CD4-positive, alpha-beta T cell treated with Interleukin-10 for 1 hour (primary cell): Measurements from ENCODE around the gene LPCAT1.
"Not testable (repeated sequence)": the region's sequence is repeated elsewhere in the genome, so short reads cannot be mapped to it uniquely, and the experiment has no call there.

Experiments used
- DNase-seq: peaks from one replicate; pipeline ENCODE4 v3.0.0-alpha.2; 2020

LPCAT1 gene

GRCh38 chr5:1462358-1462757 lies 61.4 kb downstream of the LPCAT1 start:
- DNase-seq, result no peak

- DNase-seq, result no peak
These were observed 62.4 kb downstream of the LPCAT1 start for GRCh38 chr5:1461396-1461795.

GRCh38 chr5:1460054-1460682 lies 63.6 kb downstream of the LPCAT1 start:
- no peak for DNase-seq

- DNase-seq, result not testable (repeated sequence)
These were observed 64.3 kb downstream of the LPCAT1 start for GRCh38 chr5:1459435-1459834.

- DNase-seq, result not testable (repeated sequence)
These were observed 67.5 kb downstream of the LPCAT1 start for GRCh38 chr5:1456110-1456881.

GRCh38 chr5:1453613-1454012 lies 70.1 kb downstream of the LPCAT1 start:
- no peak for DNase-seq

- no peak for DNase-seq
These were observed 74.6 kb downstream of the LPCAT1 start for GRCh38 chr5:1449081-1449630.

- peak; percentile 12 for DNase-seq
These were observed 75.2 kb downstream of the LPCAT1 start for GRCh38 chr5:1448511-1449011.

- peak; percentile 2 for DNase-seq
These were observed 75.9 kb downstream of the LPCAT1 start for GRCh38 chr5:1447671-1448361.

GRCh38 chr5:1446602-1447343 lies 77.0 kb downstream of the LPCAT1 start:
- DNase-seq, result no peak

GRCh38 chr5:1445689-1446601 lies 77.8 kb downstream of the LPCAT1 start:
- no peak for DNase-seq

GRCh38 chr5:1445313-1445688 lies 78.5 kb downstream of the LPCAT1 start, which contains the start of gene SLC6A3:
SLC6A3 (minus strand) TSS chr5:1445440; CDS start chr5:1443197, 2,243 bp downstream.
- DNase-seq, result peak; percentile 3

GRCh38 chr5:1444361-1445189 lies 79.2 kb downstream of the LPCAT1 start:
- DNase-seq, result no peak

- DNase-seq, result no peak
These were observed 79.8 kb downstream of the LPCAT1 start for GRCh38 chr5:1443991-1444360.

- no peak for DNase-seq
These were observed 80.6 kb downstream of the LPCAT1 start for GRCh38 chr5:1443171-1443570.

- DNase-seq, result no peak
These were observed 81.3 kb downstream of the LPCAT1 start for GRCh38 chr5:1442222-1443145.

- DNase-seq, result no peak
These were observed 82.4 kb downstream of the LPCAT1 start for GRCh38 chr5:1441166-1441865.

- DNase-seq, result no peak
These were observed 83.7 kb downstream of the LPCAT1 start for GRCh38 chr5:1440098-1440493.
